Mesothelial cell of epicardium (in vitro differentiated cells): Measurements from ENCODE around the gene HSD11B2. TPM values are rescaled to one million over a fixed set of nuclear protein-coding genes. Genes with fewer than 3 reads are reported as not detected.

Experiments used
- DNase-seq, 2 experiments: peaks; one replicate each; pipeline ENCODE4 v3.0.0; 2021; ENCODE audit warnings: low spot score in 2 of 2; ENCODE audit not compliant: unreplicated experiment in 2 of 2
- H3K27ac Mint-ChIP-seq: 2 replicates; pipeline ENCODE4 v1.8.0; 2021; ENCODE audit warnings: mixed read lengths
- H3K27me3 Mint-ChIP-seq: 2 replicates; pipeline ENCODE4 v1.8.0; 2021; ENCODE audit warnings: low read depth, mixed read lengths
- H3K36me3 Mint-ChIP-seq: 2 replicates; pipeline ENCODE4 v1.8.0; 2021; ENCODE audit warnings: mixed read lengths
- H3K4me1 Mint-ChIP-seq: 2 replicates; pipeline ENCODE4 v1.8.0; 2021; ENCODE audit warnings: mixed read lengths
- H3K4me3 Mint-ChIP-seq: 2 replicates; pipeline ENCODE4 v1.8.0; 2021; ENCODE audit warnings: mild to moderate bottlenecking, moderate library complexity, mixed read lengths
- H3K9me3 Mint-ChIP-seq: 2 replicates; pipeline ENCODE4 v1.8.0; 2021; ENCODE audit warnings: mixed read lengths
- total RNA-seq: library from RNA; stranded (reverse); gene quantifications from 3 replicates; pipeline ENCODE4 v1.2.1, GENCODE V29; 2021
- TF ChIP-seq, protein P1 (sequence below): fragments of 200-600 bp; sonication (generic); IDR thresholded peaks from one replicate; pipeline ENCODE4 v1.5.0; 2021; ENCODE audit warnings: antibody characterized with exemption; ENCODE audit not compliant: unreplicated experiment

Gene HSD11B2
- total RNA-seq, 1 donor from 2014 or later, result 3.7 TPM

DNA sequence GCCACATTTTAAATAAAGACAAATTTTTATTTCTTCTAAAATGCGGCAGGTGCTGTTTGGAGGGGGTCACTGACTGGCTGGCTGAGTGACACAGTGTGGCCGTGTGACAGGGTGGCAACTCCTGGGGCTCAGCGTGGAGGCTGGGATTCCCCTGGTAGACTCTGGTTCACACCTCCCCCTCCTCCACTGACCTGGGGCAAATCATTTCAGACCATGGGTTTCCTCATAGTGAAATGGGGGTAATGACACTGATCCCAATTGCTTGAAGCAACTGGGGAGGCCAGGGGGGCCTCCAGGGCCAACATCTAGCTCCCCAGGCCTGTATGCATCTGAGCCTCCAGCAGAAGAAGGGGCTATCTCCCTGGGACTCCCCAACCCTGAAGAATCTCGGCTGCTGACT is 6.6 kb downstream of the HSD11B2 start:
- Mint-ChIP-seq H3K4me3 (no peak overlapping the region), H3K4me1 (peaks cover under 1% of the 10 kb centered on the region), H3K27me3 (peaks cover 4% of the 10 kb centered on the region), H3K27ac (no peak overlapping the region), H3K9me3 (no peaks in the 10 kb centered on the region), H3K36me3 (peaks cover 3% of the 10 kb centered on the region)
- no peak for DNase-seq
- TF ChIP-seq, protein P1, sequence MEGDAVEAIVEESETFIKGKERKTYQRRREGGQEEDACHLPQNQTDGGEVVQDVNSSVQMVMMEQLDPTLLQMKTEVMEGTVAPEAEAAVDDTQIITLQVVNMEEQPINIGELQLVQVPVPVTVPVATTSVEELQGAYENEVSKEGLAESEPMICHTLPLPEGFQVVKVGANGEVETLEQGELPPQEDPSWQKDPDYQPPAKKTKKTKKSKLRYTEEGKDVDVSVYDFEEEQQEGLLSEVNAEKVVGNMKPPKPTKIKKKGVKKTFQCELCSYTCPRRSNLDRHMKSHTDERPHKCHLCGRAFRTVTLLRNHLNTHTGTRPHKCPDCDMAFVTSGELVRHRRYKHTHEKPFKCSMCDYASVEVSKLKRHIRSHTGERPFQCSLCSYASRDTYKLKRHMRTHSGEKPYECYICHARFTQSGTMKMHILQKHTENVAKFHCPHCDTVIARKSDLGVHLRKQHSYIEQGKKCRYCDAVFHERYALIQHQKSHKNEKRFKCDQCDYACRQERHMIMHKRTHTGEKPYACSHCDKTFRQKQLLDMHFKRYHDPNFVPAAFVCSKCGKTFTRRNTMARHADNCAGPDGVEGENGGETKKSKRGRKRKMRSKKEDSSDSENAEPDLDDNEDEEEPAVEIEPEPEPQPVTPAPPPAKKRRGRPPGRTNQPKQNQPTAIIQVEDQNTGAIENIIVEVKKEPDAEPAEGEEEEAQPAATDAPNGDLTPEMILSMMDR, result no peak

DNA sequence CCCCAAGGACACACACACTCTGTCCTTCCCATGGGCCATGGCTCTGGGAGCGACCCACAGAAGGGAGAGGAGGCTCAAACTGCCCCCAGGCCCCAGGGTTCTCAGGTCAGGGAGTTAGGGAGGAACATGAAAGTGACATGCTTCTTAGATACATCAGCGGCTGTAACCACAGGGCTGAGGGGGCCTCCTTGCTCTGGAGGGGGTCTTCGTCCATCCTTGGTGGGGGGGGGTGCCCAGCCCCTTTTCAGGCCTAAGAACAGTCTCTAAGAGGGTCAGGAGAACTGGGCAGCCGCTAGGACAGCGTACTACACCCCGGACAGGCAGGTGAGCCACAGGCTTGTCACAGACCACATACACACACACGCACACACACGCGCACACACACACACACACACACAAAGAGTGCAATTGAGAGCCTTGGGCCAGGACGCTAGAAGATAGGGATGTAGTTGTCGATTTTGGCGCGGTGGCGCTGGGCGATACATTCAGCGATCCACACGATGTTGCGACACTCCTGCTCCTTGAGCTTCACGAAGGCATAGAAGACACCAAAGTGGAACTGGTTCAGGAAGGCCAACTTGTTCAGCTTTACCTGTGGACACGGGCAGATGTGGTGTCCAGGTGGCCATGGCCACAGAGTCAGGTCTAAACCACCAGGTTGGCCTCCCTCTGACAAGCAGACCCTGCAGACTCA is 7.3 kb downstream of the HSD11B2 start:
- Mint-ChIP-seq H3K27me3 (no peaks in the 10 kb centered on the region), H3K4me3 (no peak overlapping the region), H3K36me3 (peaks cover 3% of the 10 kb centered on the region), H3K27ac (no peak overlapping the region), H3K9me3 (no peaks in the 10 kb centered on the region), H3K4me1 (no peaks in the 10 kb centered on the region)
- no peak for DNase-seq
- TF ChIP-seq, protein P1, result no peak

DNA sequence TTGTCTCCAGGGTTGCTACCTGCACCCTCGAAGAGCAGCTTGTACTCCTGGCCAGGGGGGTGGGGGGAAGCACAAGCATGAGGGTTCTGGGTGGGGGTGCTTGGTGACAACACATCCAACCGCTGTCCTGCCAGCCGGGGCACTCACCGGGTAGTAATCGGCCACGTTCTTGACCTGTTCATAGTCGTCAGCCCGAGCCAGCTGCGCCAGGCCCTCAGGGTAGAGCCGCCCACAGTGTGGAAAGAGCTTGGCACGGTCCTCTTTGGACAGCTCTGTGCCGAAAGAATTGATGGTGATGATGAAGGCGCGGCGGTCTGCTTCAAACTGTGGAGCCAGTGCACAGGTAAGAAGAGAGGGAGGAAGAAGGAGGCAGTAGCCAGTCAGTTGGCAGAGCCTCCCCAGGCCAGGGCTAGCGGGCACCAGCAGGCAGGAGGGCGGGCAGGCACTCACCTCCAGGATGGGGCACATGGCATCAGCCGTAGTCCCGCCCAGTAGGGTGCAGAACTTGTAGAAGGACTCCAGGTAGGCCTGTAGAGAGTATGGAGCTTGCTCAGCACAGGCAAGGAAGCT is 8.0 kb downstream of the HSD11B2 start:
- no peak overlapping the region for H3K27ac Mint-ChIP-seq
- no peaks in the 10 kb centered on the region for H3K4me1 Mint-ChIP-seq
- TF ChIP-seq, protein P1, result no peak
- no peak overlapping the region for H3K4me3 Mint-ChIP-seq
- no peaks in the 10 kb centered on the region for H3K27me3 Mint-ChIP-seq
- no peak for DNase-seq
- H3K9me3 Mint-ChIP-seq, result no peaks in the 10 kb centered on the region
- peaks cover 3% of the 10 kb centered on the region for H3K36me3 Mint-ChIP-seq

DNA sequence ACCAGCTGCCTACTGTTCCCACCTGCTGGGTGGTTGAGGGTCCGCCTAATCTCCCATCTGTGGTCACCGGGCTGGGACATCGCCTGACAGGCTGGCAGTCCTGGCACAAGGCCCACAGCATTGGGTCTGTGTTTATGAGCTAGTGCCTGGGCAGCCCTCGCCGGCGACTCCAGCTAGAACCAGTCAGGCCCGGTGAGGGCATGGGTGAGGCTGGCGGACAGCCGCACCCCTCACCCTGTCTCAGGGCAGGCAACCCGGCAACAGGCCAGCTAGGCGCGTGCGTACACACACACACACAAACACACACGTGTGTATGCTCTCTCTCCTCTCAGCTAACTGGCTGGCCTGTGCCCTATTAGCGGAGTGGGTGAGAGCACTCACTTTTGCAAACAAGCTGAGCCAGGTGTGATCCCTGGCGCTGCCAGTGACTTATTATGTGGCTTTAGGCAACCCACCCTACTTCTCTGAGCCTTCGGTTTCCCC is 10.4 kb downstream of the HSD11B2 start:
- no peaks in the 10 kb centered on the region for H3K27me3 Mint-ChIP-seq
- H3K27ac Mint-ChIP-seq, result no peak overlapping the region
- H3K4me1 Mint-ChIP-seq, result no peaks in the 10 kb centered on the region
- DNase-seq, result no peak
- H3K4me3 Mint-ChIP-seq, result no peak overlapping the region
- TF ChIP-seq, protein P1, result no peak
- no peaks in the 10 kb centered on the region for H3K9me3 Mint-ChIP-seq
- H3K36me3 Mint-ChIP-seq, result peaks cover 3% of the 10 kb centered on the region

DNA sequence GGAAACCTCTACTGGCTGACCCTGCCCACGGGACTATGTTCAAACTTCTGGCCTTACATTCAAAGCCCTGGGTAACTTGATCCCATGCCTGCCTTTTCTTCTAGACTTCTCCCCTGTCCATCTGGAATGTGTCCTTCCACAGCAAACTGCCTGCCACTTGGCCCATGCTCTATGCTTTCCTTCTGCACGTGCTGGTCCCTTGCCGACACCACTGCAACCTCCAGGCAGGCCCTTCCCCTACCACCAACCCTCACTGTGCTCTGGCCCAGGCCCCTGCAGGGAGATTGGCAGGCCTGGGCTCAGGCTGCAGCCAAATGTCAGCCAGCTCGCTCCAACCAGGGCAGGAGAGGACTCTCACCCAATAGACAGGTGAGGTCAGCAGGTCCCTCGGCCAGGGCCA is 11.0 kb downstream of the HSD11B2 start:
- Mint-ChIP-seq H3K9me3 (no peaks in the 10 kb centered on the region), H3K27ac (no peak overlapping the region), H3K4me1 (no peaks in the 10 kb centered on the region), H3K4me3 (no peak overlapping the region), H3K27me3 (no peaks in the 10 kb centered on the region), H3K36me3 (peaks cover 2% of the 10 kb centered on the region)
- TF ChIP-seq, protein P1, result no peak
- no peak for DNase-seq
